LNCaP clone FGC (cell line): Measurements from ENCODE around the gene RAD51C.
"Not testable (repeated sequence)": the region's sequence is repeated elsewhere in the genome, so short reads cannot be mapped to it uniquely, and the experiment has no call there.

Source experiments
- DNase-seq: peaks from one replicate; pipeline ENCODE4 v3.0.0-alpha.2; 2011; ENCODE audit warnings: low read depth
- H3K4me3 ChIP-seq: 2 replicates; pipeline ENCODE4 v1.5.1; 2011; ENCODE audit warnings: mild to moderate bottlenecking, low read depth, low read length, control low read depth
- TF ChIP-seq, protein P1 (sequence below): IDR thresholded peaks from 2 replicates; pipeline ENCODE4 v1.5.1; 2012; ENCODE audit warnings: mild to moderate bottlenecking; ENCODE audit not compliant: control insufficient read depth, insufficient read depth; ENCODE audit errors: extremely low read depth

RAD51C gene

GRCh38 chr17:58757162-58757613 is 64.8 kb downstream of the RAD51C start:
- TF ChIP-seq, protein P1, sequence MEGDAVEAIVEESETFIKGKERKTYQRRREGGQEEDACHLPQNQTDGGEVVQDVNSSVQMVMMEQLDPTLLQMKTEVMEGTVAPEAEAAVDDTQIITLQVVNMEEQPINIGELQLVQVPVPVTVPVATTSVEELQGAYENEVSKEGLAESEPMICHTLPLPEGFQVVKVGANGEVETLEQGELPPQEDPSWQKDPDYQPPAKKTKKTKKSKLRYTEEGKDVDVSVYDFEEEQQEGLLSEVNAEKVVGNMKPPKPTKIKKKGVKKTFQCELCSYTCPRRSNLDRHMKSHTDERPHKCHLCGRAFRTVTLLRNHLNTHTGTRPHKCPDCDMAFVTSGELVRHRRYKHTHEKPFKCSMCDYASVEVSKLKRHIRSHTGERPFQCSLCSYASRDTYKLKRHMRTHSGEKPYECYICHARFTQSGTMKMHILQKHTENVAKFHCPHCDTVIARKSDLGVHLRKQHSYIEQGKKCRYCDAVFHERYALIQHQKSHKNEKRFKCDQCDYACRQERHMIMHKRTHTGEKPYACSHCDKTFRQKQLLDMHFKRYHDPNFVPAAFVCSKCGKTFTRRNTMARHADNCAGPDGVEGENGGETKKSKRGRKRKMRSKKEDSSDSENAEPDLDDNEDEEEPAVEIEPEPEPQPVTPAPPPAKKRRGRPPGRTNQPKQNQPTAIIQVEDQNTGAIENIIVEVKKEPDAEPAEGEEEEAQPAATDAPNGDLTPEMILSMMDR: no peak
- no peak for DNase-seq
- no peak overlapping the region for H3K4me3 ChIP-seq

GRCh38 chr17:58758890-58759289 is 66.5 kb downstream of the RAD51C start:
- no peak overlapping the region for H3K4me3 ChIP-seq
- TF ChIP-seq, protein P1: no peak
- DNase-seq: no peak

DNA sequence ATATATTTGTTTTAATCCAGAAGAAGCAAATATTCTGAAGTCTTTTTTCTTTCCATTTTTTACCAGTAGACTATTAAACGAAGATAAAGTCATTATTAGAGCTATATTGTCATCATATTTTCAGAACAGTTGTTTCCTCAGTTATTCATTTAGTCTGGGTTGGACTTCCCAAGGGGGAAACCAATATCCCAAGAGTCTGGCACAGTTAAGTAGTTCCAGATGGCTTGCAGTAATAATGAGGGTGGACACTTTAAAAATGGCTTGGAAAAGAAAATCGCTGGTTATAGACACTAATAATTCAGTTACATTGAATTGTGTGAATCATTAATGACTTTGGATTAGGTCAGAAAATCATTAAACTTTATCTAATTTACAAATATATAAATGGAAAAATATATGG is 67.1 kb downstream of the RAD51C start:
- TF ChIP-seq, protein P1: no peak
- H3K4me3 ChIP-seq: no peak overlapping the region
- no peak for DNase-seq

- no peak for DNase-seq
- TF ChIP-seq, protein P1: no peak
- H3K4me3 ChIP-seq: no peak overlapping the region
Measured at GRCh38 chr17:58760248-58760647, 67.8 kb downstream of the RAD51C start.

DNA sequence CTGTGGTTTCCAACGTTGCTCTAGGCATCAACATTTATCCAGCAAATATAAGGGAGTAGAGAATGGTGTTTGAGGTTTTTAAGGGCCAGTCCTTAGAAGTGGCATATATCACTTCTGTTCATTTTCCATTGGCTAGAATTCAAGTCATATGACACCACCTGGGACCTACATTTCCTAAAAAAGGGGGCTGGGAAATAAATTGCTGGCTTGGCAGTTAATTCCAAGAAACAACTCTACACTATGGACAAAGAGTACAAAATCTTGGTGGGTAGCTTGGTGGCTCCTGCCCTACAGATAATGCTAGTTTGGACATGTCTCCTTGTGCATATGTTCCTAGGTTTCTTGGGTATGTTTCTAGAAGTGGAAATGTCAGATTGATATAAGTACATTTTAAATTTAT is 70.9 kb downstream of the RAD51C start:
- H3K4me3 ChIP-seq: no peak overlapping the region
- no peak for DNase-seq
- TF ChIP-seq, protein P1: no peak

DNA sequence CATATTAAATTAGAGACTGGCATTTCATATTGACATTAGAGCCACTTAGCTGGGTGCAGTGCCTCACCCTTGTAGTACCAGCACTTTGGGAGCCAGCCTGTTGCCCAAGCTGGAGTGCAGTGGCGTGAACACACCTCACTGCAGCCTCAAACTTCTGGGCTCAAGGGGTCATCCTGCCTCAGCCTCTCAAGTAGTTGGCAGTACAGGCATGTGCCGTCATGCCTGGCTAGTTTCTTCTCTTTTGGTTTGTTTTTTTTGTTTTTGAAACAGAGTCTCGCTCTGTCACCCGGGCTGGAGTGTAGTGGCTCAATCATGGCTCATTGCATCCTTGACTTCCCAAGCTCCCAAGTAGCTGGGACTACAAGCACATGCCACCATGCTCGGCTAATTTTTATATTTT is 72.0 kb downstream of the RAD51C start:
- DNase-seq: no peak
- H3K4me3 ChIP-seq: no peak overlapping the region
- TF ChIP-seq, protein P1: no peak

GRCh38 chr17:58778482-58778881 is 86.1 kb downstream of the RAD51C start:
- not testable (repeated sequence) for H3K4me3 ChIP-seq, DNase-seq
